Psoas muscle (tissue), 8 donors: ENCODE measurements around the gene SIRPD. TPM values are rescaled to one million over a fixed set of nuclear protein-coding genes. Genes with fewer than 3 reads are reported as not detected.

Source experiments
- ATAC-seq, 4 donors: fragments of 200-7000 bp; cut with Tn5 transposase; one replicate each; pipeline ENCODE4 v1.9.1; 2020; ENCODE audit warnings: moderate library complexity in 3 of 4, mild to moderate bottlenecking in 2 of 4
- DNase-seq, 2 donors: peaks; one replicate each; pipeline ENCODE4 v3.0.0-alpha.2; 2020
- H3K27ac ChIP-seq: fragments of 200-600 bp; one replicate; pipeline ENCODE4 v1.8.0; 2022
- H3K27me3 ChIP-seq, 3 donors: fragments of 200-600 bp in 1 of 3; one replicate each; pipeline versions ENCODE4 v1.6.1 to v1.8.0; 2013 to 2022; ENCODE audit warnings: low read length in 2 of 3, mild to moderate bottlenecking in 2 of 3, moderate library complexity in 1 of 3; ENCODE audit not compliant: insufficient read depth in 3 of 3
- H3K36me3 ChIP-seq, 2 donors: fragments of 200-600 bp in 1 of 2; one replicate each; pipeline versions ENCODE4 v1.6.1 to v1.8.0; 2013 to 2022; ENCODE audit warnings: low read depth in 1 of 2, mild to moderate bottlenecking in 1 of 2, moderate library complexity in 1 of 2; ENCODE audit not compliant: insufficient read depth in 1 of 2
- H3K4me1 ChIP-seq: fragments of 200-600 bp; one replicate; pipeline ENCODE4 v1.8.0; 2022
- H3K4me3 ChIP-seq: fragments of 200-600 bp; one replicate; pipeline ENCODE4 v1.8.0; 2022; ENCODE audit warnings: mild to moderate bottlenecking
- H3K9me3 ChIP-seq: fragments of 200-600 bp; one replicate; pipeline ENCODE4 v1.8.0; 2022
- WGBS, 3 donors: extraction: QIAGEN DNeasy Blood & Tissue Kit; methylation state at CpG; one replicate each; pipeline versions ENCODE4 v1.1.6 to v1.1.7; 2013; 5-methylcytosine and 5-hydroxymethylcytosine counted together
- intact Hi-C, 2 donors: fragments of 100-400 bp; cut with DNase I; formaldehyde crosslinking; loops; one replicate each; pipeline versions ENCODE4 v1.11.0 to v1.14.2; 2022
- polyA plus RNA-seq, 3 donors: library from polyadenylated mRNA; stranded (reverse); fragments of 200-250 nt; gene quantifications; one replicate each; pipeline ENCODE4 v1.2.3, GENCODE V29; 2013
- total RNA-seq, 4 donors: library from RNA; stranded (reverse); fragmentation: NEBNext Ultra II Directional in 2 of 4; extraction: Animal tissue kit (Norgen Biotek cat#: 25700) in 2 of 4; gene quantifications; one replicate each; pipeline versions ENCODE4 v1.2.1 to v1.2.4, GENCODE V29; 2021 to 2023
- TF ChIP-seq, protein P1 (sequence below): fragments of 200-600 bp; IDR thresholded peaks from one replicate; pipeline ENCODE4 v1.8.0; 2022; ENCODE audit warnings: antibody characterized with exemption
- donor health status: healthy with polysubstance abuse.
- donor health status: DM: no; HTN: no; CAD: no; lungs with moderate emphysema.
- donor health status: Bipolar disorder and iron deficiency.
- donor health status: healthy.
- donor health status: DM: yes; HTN: yes; CAD: no.
- donor health status: DM: no; HTN: no; CAD: no.
- donor health status: DM: no; HTN: no; CAD: no.
- donor health status: DM: yes; HTN: yes; CAD: no.

SIRPD gene
- total and polyA plus RNA-seq, 7 donors = not detected

DNA sequence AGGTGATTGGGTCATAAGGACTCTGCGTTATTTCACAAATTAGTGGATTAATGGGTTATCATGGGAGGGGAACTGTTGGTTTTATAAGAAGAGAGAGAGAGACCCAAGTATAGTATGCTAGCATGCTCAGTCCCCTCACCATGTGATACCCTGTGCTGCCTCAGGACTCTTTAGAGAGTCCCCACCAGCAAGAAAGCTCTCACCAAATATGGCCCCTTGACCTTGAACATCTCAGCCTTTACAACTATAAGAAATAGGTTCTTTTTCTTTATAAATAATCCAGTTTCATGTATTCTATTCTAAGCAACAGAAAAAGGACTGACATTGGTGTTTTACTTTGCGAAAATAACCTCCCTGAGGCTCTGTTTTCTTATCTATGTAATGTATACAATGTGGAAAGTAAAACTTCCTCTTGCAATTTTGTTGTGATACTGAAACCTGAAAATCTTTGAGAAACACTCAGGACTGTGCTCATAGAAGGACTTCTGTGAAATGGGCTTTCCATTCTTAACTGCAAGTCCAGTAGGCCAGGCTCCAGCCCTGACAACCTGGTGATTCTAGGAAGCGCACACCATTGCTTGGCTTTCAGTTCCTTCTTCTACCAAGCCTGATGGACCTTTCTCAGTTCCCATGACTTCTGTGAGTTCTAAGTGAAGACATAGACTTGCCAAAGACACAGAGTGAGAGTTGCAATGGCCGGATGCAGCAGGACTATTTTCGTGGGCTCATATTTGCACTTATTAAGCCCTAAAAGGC is 21.9 kb downstream of the SIRPD start:
- TF ChIP-seq, protein P1, sequence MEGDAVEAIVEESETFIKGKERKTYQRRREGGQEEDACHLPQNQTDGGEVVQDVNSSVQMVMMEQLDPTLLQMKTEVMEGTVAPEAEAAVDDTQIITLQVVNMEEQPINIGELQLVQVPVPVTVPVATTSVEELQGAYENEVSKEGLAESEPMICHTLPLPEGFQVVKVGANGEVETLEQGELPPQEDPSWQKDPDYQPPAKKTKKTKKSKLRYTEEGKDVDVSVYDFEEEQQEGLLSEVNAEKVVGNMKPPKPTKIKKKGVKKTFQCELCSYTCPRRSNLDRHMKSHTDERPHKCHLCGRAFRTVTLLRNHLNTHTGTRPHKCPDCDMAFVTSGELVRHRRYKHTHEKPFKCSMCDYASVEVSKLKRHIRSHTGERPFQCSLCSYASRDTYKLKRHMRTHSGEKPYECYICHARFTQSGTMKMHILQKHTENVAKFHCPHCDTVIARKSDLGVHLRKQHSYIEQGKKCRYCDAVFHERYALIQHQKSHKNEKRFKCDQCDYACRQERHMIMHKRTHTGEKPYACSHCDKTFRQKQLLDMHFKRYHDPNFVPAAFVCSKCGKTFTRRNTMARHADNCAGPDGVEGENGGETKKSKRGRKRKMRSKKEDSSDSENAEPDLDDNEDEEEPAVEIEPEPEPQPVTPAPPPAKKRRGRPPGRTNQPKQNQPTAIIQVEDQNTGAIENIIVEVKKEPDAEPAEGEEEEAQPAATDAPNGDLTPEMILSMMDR = no peak
- DNase-seq = no peak
- H3K4me1 ChIP-seq = no peaks in the 10 kb centered on the region
- no peak overlapping the region for H3K4me3 ChIP-seq
- H3K36me3 ChIP-seq = no peaks in the 10 kb centered on the region
- WGBS, 3 donors = 76 to 84% (median 83%) methylated on average over 5 of the region's 5 CpGs
- no peak for ATAC-seq
- H3K9me3 ChIP-seq = peaks cover 1% of the 10 kb centered on the region
- H3K27ac ChIP-seq = no peak overlapping the region
- intact Hi-C loops = no loop called here
- H3K27me3 ChIP-seq = peaks cover 0 to 2% (median 0%) of the 10 kb centered on the region in 3 donors

DNA sequence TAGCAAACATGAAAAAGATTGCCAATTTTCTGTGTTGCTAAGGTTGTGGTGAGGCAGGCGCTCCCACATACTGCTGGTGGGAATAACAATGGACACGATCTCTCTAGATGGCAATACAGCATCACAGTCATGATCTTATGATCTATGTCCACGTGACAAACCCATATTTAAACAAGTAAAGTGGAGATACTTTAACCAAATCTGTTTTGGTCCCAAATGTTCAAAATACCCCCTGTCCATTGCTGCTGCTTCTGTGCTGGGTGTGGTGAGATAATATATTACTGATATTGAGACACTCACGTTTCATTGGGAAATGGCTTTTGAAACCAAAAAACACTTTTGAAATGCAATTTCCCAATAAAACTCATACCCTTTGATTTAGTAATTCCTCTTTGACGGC is 23.0 kb downstream of the SIRPD start:
- ATAC-seq = no peak
- 70 to 76% (median 75%) methylated on average over 5 of the region's 5 CpGs for WGBS, 3 donors
- TF ChIP-seq, protein P1 = no peak
- Histone ChIP-seq H3K36me3 (no peaks in the 10 kb centered on the region), H3K27ac (no peak overlapping the region), H3K4me3 (no peak overlapping the region), H3K9me3 (no peaks in the 10 kb centered on the region), H3K4me1 (no peaks in the 10 kb centered on the region), H3K27me3 (peaks cover 0 to 2% (median 0%) of the 10 kb centered on the region in 3 donors)
- intact Hi-C loops = no loop called here
- no peak for DNase-seq

DNA sequence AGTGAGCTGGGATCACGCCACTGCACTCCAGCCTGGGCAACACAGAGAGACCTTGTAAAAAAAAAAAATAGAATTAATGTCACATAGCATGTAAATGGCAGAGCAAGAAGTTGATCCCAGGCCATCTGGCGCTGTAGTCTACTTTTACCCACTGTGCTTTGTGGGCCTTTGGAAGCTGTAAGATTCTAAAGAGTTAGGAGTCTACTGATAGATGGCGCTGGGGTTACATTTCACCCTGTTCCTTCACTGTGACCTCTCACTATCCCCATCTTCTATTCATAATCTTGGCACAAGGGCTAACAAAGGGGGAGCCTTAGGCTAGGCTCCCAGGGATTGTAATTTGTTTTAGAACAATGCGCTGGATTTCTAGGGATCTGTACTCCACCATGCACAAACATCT is 24.4 kb downstream of the SIRPD start:
- Histone ChIP-seq H3K4me1 (no peaks in the 10 kb centered on the region), H3K27ac (no peak overlapping the region), H3K9me3 (no peaks in the 10 kb centered on the region), H3K4me3 (no peak overlapping the region), H3K27me3 (peaks cover 0 to 2% (median 0%) of the 10 kb centered on the region in 3 donors), H3K36me3 (no peaks in the 10 kb centered on the region)
- WGBS, 3 donors = 72 to 78% (median 74%) methylated on average over 4 of the region's 4 CpGs
- intact Hi-C loops = no loop called here
- DNase-seq (no peak), ATAC-seq (no peak)
- TF ChIP-seq, protein P1 = no peak

- no peaks in the 10 kb centered on the region for H3K36me3 ChIP-seq
- no peak overlapping the region for H3K4me3 ChIP-seq
- TF ChIP-seq, protein P1 = no peak
- H3K9me3 ChIP-seq = no peaks in the 10 kb centered on the region
- intact Hi-C loops = no loop called here
- 7 to 25% (median 13%) methylated on average over 1 of the region's 1 CpG for WGBS, 3 donors
- no peaks in the 10 kb centered on the region for H3K4me1 ChIP-seq
- no peaks in the 10 kb centered on the region for H3K27me3 ChIP-seq
- H3K27ac ChIP-seq = no peak overlapping the region
- no peak for DNase-seq
- no peak for ATAC-seq
Measured at GRCh38 chr20:1528811-1529210, 28.7 kb downstream of the SIRPD start.

DNA sequence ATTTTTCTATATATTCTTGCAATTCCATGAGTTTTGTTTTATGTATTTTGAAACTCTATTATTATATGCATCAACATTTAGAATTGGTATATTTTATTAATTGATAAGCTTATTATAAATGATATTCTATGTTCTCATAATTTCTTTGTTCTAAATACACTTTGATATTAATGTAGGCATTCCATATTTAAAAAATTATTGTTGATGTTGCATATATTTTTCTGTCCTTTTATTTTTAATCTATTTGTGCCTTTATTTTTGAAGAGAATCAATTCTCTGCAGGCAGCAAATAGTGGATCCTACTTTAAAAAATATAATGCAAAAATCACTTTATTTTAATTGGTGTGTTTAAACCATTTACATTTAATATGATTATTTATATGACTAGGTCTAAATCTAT is 29.6 kb downstream of the SIRPD start:
- Histone ChIP-seq H3K9me3 (no peaks in the 10 kb centered on the region), H3K27me3 (no peaks in the 10 kb centered on the region), H3K36me3 (no peaks in the 10 kb centered on the region), H3K27ac (no peak overlapping the region), H3K4me3 (no peak overlapping the region), H3K4me1 (no peaks in the 10 kb centered on the region)
- TF ChIP-seq, protein P1 = no peak
- no peak for ATAC-seq
- intact Hi-C loops = no loop called here
- DNase-seq = no peak
